Superior temporal gyrus (tissue), 1 donor: ENCODE measurements around the gene MBNL2.

Source experiments
- DNase-seq: peaks from one replicate; pipeline ENCODE4 v3.0.0-alpha.2; 2016; ENCODE audit errors: extremely low spot score

The MBNL2 gene

GRCh38 chr13:97211300-97211699, 10.8 kb upstream of the MBNL2 start:
- peak; percentile 67 for DNase-seq

- DNase-seq: peak; percentile 85
Observed at GRCh38 chr13:97212004-97212403, 10.1 kb upstream of the MBNL2 start.

- peak; percentile 85 for DNase-seq
Observed at GRCh38 chr13:97212601-97213040, 9.5 kb upstream of the MBNL2 start.

GRCh38 chr13:97214921-97215320, 7.2 kb upstream of the MBNL2 start:
- DNase-seq: no peak

- no peak for DNase-seq
Observed at GRCh38 chr13:97215325-97215724, 6.8 kb upstream of the MBNL2 start.

GRCh38 chr13:97219226-97219625, 2.9 kb upstream of the MBNL2 start:
- DNase-seq: peak; percentile 40

GRCh38 chr13:97220151-97220900, 1.8 kb upstream of the MBNL2 start:
- DNase-seq: peak; percentile 73

GRCh38 chr13:97221046-97221445, 1.1 kb upstream of the MBNL2 start:
- peak; percentile 69 for DNase-seq

- DNase-seq: no peak
Observed at GRCh38 chr13:97221466-97221865, 667 bp upstream of the MBNL2 start.

GRCh38 chr13:97223037-97223710, 1.0 kb downstream of the MBNL2 start:
- DNase-seq: peak; percentile 74

- DNase-seq: peak; percentile 88
Observed at GRCh38 chr13:97223711-97224541, 1.8 kb downstream of the MBNL2 start.

- DNase-seq: peak; percentile 67
Observed at GRCh38 chr13:97224544-97225300, 2.6 kb downstream of the MBNL2 start.

- peak; percentile 53 for DNase-seq
Observed at GRCh38 chr13:97225533-97225932, 3.4 kb downstream of the MBNL2 start.

GRCh38 chr13:97226013-97226412, 3.9 kb downstream of the MBNL2 start:
- no peak for DNase-seq

GRCh38 chr13:97226788-97227627, 4.9 kb downstream of the MBNL2 start:
- peak; percentile 51 for DNase-seq

GRCh38 chr13:97228850-97229521, 6.9 kb downstream of the MBNL2 start:
- DNase-seq: no peak

GRCh38 chr13:97229699-97230098, 7.6 kb downstream of the MBNL2 start:
- DNase-seq: no peak

GRCh38 chr13:97231118-97231828, 9.1 kb downstream of the MBNL2 start:
- peak; percentile 47 for DNase-seq

- DNase-seq: no peak
Observed at GRCh38 chr13:97231829-97232196, 9.7 kb downstream of the MBNL2 start.
